Measurements from ENCODE around the gene CALHM6. TPM values are rescaled to one million over a fixed set of nuclear protein-coding genes. Genes with fewer than 3 reads are reported as not detected.

CALHM6 gene
- polyA plus RNA-seq, 1 experiment: 0.75 TPM

DNA sequence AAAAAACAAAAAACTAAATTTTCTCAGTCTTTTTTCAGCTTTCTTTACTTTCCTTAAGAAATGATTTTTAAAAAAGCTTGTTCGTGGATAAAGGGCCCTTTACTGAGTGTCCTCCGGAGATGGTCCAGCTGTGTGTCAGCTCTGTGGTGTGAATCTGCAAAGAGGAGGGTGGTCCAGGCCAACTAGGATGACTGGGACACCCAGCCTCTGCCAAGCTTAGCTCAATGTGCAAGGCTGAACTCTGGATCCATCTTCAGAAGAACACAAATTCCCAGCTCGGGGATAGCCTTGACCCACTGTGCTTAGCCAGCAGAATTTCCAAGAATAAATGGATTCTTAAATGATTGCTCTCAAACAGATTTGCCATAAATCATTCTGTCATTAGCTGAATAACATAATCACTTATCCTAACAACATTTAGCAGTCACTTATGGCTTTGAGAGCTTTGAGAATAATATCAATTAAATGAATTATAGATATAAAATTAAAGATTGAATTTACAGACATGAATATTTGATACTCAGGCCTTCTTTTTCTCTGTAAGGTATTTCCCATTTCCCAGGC, 36.0 kb downstream of the CALHM6 start:
- DNase-seq (ENCODE audit: low read depth): no peak
- ChIA-PET POLR2A (no interaction called here), CTCF (interaction anchor here (1.5 kb wide), 2 partner anchors 14 to 17 kb away, joined by 3 to 6 read pairs; partner anchors contain the start of gene CALHM5)
- Histone ChIP-seq H3K36me3 (ENCODE audit: control insufficient read depth, insufficient read depth, low read length) (no peaks in the 10 kb centered on the region), H3K4me3 (ENCODE audit: low read depth, low read length) (no peak overlapping the region), H3K27me3 (ENCODE audit: control insufficient read depth, insufficient read depth, low read length) (no peaks in the 10 kb centered on the region)
- TF ChIP-seq, protein P1, sequence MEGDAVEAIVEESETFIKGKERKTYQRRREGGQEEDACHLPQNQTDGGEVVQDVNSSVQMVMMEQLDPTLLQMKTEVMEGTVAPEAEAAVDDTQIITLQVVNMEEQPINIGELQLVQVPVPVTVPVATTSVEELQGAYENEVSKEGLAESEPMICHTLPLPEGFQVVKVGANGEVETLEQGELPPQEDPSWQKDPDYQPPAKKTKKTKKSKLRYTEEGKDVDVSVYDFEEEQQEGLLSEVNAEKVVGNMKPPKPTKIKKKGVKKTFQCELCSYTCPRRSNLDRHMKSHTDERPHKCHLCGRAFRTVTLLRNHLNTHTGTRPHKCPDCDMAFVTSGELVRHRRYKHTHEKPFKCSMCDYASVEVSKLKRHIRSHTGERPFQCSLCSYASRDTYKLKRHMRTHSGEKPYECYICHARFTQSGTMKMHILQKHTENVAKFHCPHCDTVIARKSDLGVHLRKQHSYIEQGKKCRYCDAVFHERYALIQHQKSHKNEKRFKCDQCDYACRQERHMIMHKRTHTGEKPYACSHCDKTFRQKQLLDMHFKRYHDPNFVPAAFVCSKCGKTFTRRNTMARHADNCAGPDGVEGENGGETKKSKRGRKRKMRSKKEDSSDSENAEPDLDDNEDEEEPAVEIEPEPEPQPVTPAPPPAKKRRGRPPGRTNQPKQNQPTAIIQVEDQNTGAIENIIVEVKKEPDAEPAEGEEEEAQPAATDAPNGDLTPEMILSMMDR (IDR thresholded peaks at IDR 0.05; ENCODE audit: insufficient read depth, low read depth, low read length): no peak

DNA sequence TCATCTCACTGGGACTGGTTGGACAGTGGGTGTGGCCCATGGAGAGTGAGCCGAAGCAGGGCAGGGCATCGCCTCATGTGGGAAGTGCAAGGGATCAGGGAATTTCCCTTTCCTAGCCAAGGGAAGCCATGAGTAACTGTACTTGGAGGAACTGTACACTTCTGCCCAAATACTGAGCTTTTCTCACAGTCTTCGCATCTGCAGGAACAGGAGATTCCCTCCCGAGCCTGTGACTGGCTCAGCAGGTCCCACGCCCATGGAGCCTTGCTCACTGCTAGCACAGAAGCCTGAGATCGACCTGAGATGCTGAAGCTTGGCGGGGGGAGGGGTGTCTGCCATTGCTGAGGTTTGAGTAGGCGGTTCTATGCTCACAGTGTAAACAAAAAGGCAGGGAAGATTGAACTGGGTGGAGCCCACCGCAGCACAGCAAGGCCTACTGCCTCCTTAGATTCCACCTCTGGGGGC, 39.8 kb downstream of the CALHM6 start:
- CTCF ChIA-PET: interaction anchor here (0.6 to 2.1 kb wide), 2 partner anchors 9 to 11 kb away, joined by 3 to 8 read pairs; partner anchors contain the start of gene CALHM5
- Histone ChIP-seq H3K4me3 (ENCODE audit: low read depth, low read length) (no peak overlapping the region), H3K27me3 (ENCODE audit: control insufficient read depth, insufficient read depth, low read length) (no peaks in the 10 kb centered on the region), H3K36me3 (ENCODE audit: control insufficient read depth, insufficient read depth, low read length) (no peaks in the 10 kb centered on the region)
- TF ChIP-seq, protein P1 (IDR thresholded peaks at IDR 0.05; ENCODE audit: insufficient read depth, low read depth, low read length): no peak
- POLR2A ChIA-PET: no interaction called here
- no peak for DNase-seq (ENCODE audit: low read depth)

DNA sequence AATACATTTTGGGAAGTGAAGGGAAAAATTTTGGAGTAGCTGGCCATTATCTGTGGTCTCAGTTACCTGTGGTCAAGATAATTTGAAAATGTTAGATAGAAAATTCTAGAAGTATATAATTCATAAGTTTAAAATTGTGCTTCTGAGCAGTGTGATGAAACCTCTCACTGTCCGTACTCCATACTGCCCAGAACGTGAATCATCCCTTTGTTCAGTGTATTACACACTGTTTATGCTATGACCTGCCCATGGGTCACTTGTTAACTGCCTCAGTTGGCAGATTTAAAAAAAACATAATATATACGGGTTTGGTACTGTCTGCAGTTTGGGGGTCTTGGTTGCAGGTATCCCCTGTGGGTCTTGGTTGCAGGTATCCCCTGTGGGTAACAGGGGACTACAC, 46.1 kb downstream of the CALHM6 start:
- H3K36me3 ChIP-seq (ENCODE audit: control insufficient read depth, insufficient read depth, low read length): no peaks in the 10 kb centered on the region
- TF ChIP-seq, protein P1 (IDR thresholded peaks at IDR 0.05; ENCODE audit: insufficient read depth, low read depth, low read length): no peak
- POLR2A ChIA-PET: no interaction called here
- CTCF ChIA-PET: no interaction called here
- no peaks in the 10 kb centered on the region for H3K27me3 ChIP-seq (ENCODE audit: control insufficient read depth, insufficient read depth, low read length)
- H3K4me3 ChIP-seq (ENCODE audit: low read depth, low read length): no peak overlapping the region
- DNase-seq (ENCODE audit: low read depth): no peak

DNA sequence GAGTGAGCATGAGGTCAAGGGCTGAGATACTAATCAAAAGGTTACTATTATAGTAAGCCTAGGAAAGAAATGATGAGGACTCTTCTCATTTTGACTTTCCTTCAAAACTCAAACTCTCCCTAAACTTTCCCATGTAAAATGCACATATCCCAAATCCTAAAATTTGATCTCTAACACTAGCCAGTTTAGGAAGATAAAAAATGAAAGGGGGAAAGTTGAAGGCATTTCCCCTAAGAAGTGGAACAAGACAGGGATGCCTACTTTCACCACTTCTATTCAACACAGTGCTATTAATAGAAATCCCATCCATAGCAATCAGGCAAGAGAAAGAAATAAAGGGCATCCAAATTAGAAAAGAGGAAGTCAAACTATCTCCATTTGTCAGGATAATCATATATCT, 47.4 kb downstream of the CALHM6 start:
- TF ChIP-seq, protein P1 (IDR thresholded peaks at IDR 0.05; ENCODE audit: insufficient read depth, low read depth, low read length): no peak
- Histone ChIP-seq H3K36me3 (ENCODE audit: control insufficient read depth, insufficient read depth, low read length) (no peaks in the 10 kb centered on the region), H3K4me3 (ENCODE audit: low read depth, low read length) (no peak overlapping the region), H3K27me3 (ENCODE audit: control insufficient read depth, insufficient read depth, low read length) (no peaks in the 10 kb centered on the region)
- DNase-seq (ENCODE audit: low read depth): no peak
- ChIA-PET POLR2A (interaction anchor here (0.6 kb wide), 1 partner anchor 9 kb away, joined by 3 read pairs; no protein-coding TSS in a partner anchor), CTCF (no interaction called here)

DNA sequence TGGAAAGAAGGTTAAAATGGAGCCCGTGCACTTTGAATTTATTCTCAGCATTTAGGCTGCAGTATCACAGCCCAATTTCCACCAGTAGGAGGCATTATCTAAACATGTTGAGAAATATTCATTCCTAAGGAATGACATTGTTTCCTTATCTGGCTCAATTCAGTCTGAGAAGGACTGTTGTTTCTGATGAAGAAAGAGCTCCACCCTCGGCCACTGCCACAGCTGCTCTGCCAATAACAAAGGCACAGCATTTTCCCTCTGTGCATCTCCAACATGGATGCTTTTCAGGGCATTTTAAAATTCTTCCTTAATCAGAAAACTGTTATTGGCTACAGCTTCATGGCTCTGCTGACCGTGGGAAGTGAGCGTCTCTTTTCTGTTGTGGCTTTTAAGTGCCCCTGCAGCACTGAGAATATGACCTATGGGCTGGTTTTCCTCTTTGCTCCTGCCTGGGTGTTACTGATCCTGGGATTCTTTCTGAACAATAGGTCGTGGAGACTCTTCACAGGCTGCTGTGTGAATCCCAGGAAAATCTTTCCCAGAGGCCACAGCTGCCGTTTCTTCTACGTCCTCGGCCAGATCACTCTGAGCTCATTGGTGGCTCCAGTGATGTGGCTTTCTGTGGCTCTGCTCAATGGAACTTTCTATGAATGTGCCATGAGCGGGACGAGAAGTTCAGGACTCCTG, 50.4 kb downstream of the CALHM6 start, which contains the start of gene CALHM5:
Gene CALHM5, plus strand, starts transcription at position 216 of the 687 bp plus-strand sequence. Its CDS starts 58 bp downstream, at position 274.
- TF ChIP-seq, protein P1 (IDR thresholded peaks at IDR 0.05; ENCODE audit: insufficient read depth, low read depth, low read length): peak; percentile 68
- Histone ChIP-seq H3K27me3 (ENCODE audit: control insufficient read depth, insufficient read depth, low read length) (no peaks in the 10 kb centered on the region), H3K4me3 (ENCODE audit: low read depth, low read length) (peak within 1 kb of the TSS; percentile 46), H3K36me3 (ENCODE audit: control insufficient read depth, insufficient read depth, low read length) (peaks cover 5% of the 10 kb centered on the region)
- ChIA-PET CTCF (interaction anchor here (0.6 to 4.8 kb wide), 16 partner anchors 9 to 244 kb away, joined by 3 to 26 read pairs (median 4); no protein-coding TSS in a partner anchor), POLR2A (interaction anchor here (0.6 kb wide), 1 partner anchor 140 kb away, joined by 3 read pairs; no protein-coding TSS in a partner anchor)
- DNase-seq (ENCODE audit: low read depth): peak; percentile 58

Data from BJ (cell line).